Astrocyte of the hippocampus (primary cell): ENCODE measurements around the gene MARK1.

ENCODE experiments used
- DNase-seq: peaks from one replicate; pipeline ENCODE4 v3.0.0; 2011; ENCODE audit warnings: low read depth, low spot score

MARK1 gene

GRCh38 chr1:220690140-220691052 lies 162.5 kb downstream of the MARK1 start, which contains the start of gene C1orf115:
C1orf115 (plus strand) TSS chr1:220690363; CDS start chr1:220690403, 40 bp downstream.
- DNase-seq: peak; percentile 85

DNA sequence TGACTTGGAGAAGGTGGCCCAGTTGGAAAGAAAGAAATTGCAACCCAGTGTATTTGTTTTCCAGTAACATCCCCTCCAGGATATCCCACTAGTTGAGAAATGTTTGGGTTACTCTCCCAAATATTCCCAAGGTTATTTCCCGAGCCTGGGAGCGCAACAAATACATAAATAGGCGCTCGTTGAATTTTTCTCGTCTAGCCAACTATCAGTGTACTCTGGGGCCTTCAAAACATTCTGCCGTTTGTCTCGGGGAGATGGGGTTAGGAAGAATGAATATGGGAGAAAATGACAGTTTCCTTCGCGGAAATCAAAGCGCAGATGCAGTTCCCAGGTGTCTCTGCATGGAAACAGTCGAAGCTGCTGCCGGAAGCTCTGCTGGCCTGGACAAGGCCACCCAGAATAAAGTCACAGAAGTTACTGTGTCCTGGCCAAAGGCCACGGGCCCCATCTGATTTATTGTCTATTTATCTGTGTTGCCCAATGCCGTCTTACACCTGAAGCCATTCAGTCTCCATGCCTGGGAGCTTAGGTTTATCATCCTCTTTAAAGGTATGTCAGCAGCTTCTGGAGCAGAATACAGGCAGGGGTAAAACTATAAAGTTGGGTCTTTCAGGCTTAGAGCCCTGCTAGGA lies 163.2 kb downstream of the MARK1 start:
- DNase-seq: no peak

DNA sequence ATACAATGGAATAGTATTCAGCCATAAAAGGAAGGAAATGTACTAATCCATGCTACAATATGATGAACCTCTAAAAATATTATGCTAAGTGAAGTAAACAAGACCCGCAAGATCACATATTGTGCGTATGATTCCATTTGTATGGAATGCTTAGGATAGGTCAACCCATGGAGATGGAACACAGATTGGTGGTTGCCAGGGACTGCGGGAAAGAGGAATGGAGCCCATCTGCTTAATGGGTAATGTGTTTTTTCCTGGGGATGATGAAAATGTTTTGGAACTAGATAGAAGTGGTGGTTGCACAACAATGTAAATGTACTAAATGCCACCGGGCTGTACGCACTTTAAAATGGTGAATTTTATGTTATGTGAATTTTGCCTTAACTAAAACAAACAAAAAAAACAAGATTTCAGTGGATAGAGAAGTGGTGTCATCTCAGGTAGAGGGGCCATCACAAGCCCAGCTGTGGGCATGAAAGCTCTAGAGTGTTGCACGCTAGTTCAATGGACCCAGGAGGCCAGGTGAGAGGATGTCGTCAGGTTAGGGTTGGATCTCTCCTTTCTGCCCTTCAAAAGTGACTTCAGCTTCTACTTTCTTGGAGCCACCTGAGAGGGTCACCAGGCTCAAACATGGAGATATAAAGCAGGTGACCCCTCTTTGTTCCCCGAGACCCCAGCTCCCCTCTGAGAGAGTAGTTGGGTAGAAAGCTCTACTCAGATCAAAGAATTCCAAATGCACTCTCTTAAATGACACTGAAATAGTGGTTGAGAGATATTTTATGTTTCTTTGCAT lies 164.7 kb downstream of the MARK1 start:
- DNase-seq: no peak

DNA sequence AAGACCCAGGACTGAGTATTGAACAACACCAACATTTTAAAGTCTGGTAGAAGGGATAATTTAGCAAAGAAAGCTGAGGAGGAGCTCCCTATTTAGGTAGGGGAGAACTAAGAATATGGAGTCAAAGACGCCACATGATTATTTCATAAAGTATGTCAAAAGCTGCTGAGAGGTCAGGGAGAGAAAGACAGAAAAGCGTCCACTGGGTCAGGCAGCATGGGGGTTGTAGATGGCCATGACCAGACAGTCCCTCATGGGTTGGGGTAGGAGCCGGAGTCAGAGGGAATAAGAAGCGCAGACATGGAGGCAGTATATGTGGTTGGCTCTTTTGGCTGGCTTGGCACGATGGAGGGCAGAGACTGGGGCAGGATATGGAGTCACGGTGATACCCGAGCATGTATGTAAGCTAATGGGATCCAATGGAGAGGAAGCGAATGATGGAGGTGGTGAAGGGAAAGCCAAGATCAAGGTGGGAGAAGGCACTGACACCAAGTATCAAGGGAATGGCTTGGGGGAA lies 167.0 kb downstream of the MARK1 start:
- DNase-seq: no peak

DNA sequence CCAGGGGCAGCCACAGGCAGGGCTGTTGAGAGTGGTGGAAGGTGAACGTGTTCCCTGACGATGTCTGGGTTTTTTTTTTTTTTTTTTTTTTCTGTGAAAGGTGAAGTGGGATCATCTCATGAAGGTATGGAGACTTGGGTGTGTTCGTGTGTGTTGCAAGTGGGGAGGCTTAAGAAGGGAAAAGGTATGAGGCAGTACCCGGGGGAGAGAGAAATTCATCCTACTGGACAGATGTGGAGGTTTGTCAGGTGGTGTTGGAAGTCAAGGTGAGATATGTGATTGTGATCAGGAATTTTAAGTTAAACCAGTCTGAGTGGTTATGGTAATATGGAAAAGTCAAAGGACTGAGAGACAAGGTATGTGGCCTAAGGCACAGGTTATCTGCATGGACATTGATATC lies 167.5 kb downstream of the MARK1 start:
- no peak for DNase-seq

DNA sequence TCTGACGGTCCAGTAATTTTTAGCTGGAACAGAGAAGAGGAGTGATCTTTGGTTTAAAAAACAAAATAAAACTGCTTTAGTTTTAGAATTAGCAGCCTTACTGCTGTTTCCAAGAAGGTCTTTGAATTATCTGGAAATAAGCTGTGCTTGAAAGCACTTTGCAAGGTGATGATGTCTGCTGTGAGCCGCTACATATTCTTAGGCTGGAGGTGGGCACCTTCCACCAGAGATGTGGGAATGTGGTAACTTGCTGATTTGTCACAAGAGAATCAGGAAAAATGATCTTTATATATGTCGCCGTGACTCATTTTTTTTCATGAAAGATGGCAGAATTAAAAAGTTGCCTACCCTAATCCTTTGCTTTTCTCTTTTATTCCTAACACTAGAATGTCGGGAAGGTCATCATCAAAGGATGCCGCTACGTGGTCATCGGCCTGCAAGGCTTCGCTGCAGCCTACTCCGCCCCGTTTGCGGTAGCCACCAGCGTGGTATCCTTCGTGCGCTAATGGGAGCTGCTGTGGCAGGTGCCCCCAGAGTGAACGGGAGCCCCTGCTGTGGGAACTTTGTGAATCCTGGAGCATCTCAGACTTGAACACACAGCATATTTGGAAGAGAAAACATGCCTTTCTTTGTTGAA lies 168.4 kb downstream of the MARK1 start:
- DNase-seq: no peak

DNA sequence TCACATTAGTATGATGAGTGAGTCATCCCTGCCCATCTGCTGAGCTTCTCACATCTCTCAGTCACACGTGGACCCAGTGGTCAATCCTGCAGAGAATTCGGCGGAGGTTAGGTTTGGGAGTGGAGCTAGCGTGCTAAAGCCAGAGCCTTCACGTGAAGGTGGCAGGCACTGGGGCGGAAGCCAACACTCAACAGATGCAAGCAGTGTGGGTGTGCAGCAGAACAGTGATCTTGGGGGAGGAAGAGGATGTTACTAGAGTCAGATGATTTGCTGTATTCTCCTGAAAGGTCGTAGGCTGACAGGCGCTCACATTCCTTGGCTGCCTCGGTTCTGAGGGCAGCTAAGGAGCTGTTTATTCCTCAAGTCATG lies 168.9 kb downstream of the MARK1 start:
- no peak for DNase-seq

- DNase-seq: no peak
Observed at GRCh38 chr1:220697326-220697725, 169.4 kb downstream of the MARK1 start.

GRCh38 chr1:220698607-220699016 lies 170.7 kb downstream of the MARK1 start:
- no peak for DNase-seq

DNA sequence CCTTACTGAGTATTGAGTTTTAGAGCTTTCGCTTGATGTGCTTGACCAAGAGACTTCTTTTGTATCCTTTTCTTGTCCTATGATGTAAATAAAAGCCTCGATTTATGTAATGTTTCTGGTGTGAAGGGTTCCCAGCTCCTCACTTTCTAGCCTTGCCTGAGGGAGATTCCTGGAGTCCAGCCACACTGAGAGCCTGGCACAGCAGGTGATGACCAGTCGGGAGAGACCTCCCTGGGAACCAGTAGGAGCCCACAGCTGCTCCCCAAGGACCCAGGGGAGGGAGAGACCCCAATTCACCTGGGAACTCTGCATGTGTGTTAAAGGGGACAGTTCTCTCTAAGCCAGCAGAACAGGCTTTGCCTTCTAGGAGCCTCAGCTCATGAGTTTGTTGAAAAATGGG lies 171.1 kb downstream of the MARK1 start:
- no peak for DNase-seq

GRCh38 chr1:220700556-220701179 lies 172.7 kb downstream of the MARK1 start:
- DNase-seq: peak; percentile 10

GRCh38 chr1:220701974-220702373 lies 174.0 kb downstream of the MARK1 start:
- no peak for DNase-seq

- no peak for DNase-seq
Observed at GRCh38 chr1:220702733-220703270, 174.9 kb downstream of the MARK1 start.

DNA sequence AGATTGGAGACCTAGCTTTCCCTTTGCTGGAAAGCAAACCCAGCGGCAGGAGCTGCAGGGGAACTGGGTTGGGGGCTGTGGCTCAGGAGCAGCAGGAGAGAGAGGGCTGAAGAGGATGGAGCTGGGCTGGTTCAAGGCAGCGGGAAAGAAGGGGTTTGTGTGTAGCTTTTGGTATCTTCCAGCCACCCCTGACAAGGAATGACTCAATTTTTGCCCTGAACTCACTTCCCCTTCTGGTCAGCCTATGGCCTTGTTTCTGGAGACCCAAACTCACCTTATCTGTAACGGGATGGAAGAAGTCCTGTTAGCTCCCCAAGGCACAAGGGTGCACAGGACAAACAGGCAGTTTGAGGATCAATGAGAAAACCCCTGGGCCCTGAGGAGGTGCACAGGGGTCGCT lies 175.4 kb downstream of the MARK1 start:
- DNase-seq: no peak

GRCh38 chr1:220705782-220706181 lies 177.8 kb downstream of the MARK1 start:
- DNase-seq: no peak

DNA sequence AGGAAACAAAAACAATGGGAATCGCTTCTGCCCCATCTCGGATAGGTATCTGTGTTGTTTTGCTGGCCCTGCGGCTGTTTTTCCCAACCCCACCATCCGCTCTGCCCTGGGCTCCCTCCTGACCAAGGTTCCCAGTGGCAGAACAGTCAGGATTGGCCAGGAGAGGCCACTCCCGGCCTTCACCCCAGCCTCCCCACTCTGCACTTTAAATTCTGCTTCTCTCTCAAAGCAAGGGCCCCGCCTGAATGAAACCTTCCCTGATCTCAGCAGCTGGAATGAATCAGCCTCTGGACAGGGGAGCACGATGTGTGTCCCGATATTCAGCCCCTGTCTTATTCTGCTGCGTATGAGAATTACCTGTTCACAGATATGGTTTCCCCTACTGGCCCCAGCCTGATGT lies 178.5 kb downstream of the MARK1 start:
- no peak for DNase-seq

- DNase-seq: no peak
Observed at GRCh38 chr1:220707160-220707559, 179.2 kb downstream of the MARK1 start.

- no peak for DNase-seq
Observed at GRCh38 chr1:220708244-220708643, 180.3 kb downstream of the MARK1 start.

- no peak for DNase-seq
Observed at GRCh38 chr1:220708936-220709801, 181.2 kb downstream of the MARK1 start.

- DNase-seq: no peak
Observed at GRCh38 chr1:220710333-220710732, 182.4 kb downstream of the MARK1 start.
